NCI-H2196 (cell line): ENCODE results near the gene BCKDK.
"Not testable (repeated sequence)": the region's sequence is repeated elsewhere in the genome, so short reads cannot be mapped to it uniquely, and the experiment has no call there.

Source experiments
- DNase-seq: peaks from one replicate; lab custom pipeline; 2025; ENCODE audit not compliant: unreplicated experiment; lab: John Stamatoyannopoulos, UW

The BCKDK gene

DNA sequence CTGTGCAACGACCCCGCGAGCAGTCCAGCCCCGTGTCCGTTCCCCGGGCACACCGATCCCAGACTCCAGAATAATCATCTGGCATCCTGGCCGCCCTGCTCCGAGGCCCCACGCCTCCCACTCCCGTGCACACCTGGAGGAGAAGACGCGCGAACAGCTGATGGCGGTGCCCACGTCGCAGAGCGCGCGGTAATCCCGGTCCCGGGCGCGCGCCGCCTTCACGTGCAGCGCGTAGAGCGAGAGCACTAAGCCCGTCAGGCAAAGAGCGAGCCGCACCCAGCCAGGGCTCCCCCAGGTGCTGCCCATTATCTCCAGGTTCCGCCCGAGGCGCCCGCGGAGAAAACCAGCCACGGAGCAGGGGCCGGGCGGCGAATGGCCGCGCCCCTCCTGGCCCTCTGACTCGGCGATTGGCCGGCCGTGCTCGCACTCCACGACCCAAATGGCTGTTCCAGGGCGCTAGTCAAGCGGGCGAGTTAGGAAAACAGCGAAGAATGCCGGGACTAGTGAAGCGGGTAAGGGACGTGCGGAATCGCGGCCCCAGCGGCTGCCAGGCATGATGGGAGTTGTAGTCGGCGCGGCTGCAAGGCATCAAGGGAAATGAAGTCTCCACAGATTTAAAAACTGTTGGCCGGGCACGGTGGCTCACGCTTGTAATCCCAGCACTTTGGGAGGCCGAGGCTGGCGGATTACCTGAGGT, 13.6 kb upstream of the BCKDK start, which contains the start of gene VKORC1:
Gene VKORC1 (minus strand): TSS at position 374 of the 697 bp plus-strand sequence. CDS start 68 bp downstream, at position 306.
- DNase-seq, result peak; percentile 98

DNA sequence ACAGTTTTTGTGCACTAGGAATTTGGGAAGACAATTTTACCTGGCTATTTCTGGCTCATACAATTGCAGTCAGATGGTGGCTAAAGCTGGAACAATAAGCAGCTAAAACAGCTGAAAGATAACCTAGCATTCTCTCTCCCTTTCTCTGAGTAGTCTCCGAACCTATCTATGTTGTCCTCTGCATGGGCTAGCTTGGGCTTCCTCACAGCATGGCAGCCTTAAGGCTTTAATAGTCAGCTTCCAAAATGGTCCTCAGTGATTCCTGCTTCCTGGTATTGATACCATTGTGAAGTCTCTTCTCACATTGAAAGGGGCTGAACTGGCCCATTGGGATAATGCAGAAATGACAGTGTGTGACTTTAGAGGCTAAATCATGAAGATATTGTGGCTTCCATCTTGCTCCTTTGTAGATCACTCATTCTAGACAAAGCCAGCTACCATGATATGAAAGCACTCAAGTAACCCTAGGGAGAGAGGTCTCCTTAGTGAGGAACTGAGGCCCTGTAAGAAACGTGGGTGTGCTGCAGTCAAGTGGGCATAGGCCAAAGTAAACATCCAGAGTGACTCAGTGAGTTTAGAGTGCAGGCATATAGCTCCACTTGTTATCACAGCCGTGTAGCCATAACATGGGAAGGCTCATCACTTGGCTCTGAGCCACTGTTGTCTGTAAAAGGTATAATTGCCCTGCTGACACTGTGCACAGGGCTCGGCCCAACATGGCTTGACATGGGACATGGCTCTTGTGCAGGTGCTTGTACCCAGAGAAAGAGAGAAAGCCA, 8.1 kb upstream of the BCKDK start:
- DNase-seq, result no peak

DNA sequence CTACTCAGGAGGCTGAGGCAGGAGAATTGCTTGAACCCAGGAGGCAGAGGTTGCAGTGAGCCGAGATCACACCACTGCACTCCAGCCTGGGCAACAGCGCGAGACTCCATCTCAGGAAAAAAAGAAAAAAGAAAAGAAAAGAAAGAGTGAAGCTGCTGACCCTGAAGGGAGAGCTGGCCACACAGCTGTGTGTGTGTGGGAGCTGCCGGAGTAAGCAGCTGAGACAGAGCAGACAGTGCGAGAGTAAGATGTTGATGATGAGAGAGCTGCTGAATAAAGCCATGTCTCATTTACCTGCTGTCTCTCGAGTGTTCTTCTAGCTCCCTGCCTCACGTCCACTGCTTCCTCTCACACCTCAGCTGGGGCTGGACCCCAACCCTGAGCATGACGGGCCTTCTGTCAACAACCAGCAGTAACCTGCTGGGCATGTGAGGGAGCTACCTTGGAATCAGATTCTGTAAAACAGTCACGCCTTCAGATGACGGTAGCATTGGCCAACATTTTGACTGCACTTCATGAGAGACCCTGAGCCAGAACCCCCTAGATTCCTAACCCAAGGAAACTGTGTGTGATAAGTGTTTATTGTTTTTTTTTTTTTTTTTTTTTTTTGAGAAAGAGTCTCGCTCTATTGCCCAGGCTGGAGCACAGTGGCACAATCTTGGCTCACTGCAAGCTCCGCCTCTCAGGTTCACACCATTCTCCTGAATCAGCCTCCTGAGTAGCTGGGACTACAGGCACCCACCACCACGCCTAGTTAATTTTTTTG, 7.1 kb upstream of the BCKDK start:
- DNase-seq, result not testable (repeated sequence)

DNA sequence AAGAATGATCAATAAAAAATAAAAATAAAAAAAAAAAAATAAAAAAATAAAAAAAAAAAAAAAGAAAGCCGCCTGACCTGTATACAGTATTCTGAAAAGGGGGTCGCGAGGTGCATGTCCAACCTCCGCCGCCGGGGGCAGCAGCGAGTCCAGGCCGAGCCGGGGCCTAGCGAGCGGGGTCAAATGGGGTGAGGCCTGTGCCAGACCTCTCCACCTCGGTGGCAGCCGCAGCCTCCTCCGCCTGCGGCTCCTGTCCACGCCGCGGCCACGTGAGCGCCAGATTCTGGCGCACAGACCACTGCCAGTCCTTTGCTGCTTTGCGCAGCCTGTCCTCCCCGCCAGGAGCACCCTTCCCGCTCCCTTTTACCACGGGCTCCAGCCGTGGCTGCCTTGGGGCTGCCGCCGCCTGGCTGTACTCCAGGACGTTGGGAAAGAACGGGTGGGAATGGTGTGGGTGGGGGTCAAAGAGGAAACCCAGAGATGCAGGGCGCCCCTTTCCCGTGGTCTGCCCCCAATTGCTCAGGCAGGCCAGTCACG, 2.4 kb upstream of the BCKDK start:
- DNase-seq, result peak; percentile 79

DNA sequence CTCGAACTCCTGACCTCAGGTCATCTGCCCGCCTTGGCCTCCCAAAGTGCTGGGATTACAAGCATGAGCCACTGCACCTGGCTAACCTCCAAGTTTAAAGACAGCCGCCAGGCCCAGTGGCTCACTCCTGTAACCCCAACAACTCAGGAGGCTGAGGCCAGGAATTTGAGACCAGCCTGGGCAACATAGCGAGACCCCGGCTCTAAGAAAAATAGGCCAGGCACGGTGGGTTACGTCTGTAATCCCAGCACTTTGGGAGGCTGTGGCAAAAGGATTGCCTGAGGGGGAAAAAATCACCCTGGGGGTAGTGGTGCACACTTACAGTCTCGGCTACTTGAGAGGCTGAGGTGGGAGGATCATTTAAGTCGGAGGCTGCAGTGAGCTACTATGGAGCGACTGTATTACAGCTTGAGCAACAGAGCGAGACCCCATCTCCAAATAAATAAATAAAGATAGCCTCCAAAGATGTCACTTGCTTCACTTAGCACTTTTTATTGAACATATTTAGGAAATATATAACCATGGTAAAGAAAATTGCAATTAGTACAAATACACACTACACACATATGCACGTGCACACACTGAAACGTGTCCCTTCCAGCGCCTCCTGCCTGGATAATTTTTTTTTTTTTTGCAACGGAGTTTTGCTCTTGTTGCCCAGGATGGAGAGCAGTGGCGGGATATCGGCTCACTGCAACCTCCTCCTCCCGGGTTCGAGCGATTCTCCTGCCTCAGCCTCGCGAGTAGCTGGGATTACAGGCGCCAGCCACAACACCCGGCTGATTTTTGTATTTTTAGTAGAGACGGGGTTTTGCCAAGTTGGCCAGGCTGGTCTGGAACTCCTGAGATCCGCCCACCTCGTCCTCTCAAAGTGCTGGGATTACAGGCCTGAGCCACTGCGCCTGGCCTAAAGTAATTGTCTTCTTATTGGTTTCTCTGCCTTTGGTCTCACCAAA, 1.4 kb upstream of the BCKDK start:
- no peak for DNase-seq

DNA sequence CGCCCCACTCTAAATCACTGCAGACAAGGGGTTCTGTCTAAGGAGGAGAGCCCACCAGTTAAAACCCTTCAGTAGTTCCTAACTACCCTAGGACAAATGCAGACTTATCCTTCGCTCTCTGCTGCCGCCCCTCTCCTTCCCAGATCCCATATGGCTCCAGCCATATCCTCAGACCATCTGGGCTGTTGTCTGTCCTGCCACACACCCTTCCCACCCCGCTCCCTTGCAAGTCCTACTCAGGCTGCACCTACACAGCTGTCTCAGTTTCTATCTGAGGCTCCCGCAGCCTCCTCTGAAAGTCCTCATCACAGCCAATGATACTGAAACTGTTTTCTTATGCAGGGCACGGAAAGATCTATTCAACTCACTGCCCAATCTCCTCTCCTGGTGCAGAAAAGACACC, 720 bp upstream of the BCKDK start:
- DNase-seq, result no peak

DNA sequence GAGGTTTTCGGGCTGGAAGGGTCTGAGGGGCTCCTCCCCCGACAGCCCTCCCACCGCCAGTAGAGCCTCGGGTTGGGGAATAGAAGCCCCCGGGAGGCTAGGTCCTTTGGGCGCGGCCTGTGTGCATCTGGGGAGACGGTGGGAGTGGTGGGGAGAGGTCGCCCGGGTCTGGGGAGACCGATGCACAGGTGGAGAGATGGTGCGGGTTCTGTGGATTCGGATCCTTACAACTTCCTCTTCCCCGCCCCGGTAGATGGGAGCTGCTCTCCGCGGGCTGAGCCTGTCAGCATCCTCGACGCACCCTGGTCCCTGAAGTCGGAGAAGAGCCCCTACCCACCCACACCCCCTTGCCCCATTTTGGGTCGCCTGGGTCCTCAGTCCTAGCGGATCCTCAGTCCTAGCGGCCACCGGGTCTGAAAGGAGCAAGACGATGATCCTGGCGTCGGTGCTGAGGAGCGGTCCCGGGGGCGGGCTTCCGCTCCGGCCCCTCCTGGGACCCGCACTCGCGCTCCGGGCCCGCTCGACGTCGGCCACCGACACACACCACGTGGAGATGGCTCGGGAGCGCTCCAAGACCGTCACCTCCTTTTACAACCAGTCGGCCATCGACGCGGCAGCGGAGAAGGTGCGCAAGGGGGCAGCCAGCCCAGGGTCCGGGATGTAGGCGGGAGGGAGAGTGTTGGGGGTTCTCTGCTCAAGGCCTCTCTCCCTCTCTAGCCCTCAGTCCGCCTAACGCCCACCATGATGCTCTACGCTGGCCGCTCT, 790 bp downstream of the BCKDK start:
- DNase-seq, result no peak

DNA sequence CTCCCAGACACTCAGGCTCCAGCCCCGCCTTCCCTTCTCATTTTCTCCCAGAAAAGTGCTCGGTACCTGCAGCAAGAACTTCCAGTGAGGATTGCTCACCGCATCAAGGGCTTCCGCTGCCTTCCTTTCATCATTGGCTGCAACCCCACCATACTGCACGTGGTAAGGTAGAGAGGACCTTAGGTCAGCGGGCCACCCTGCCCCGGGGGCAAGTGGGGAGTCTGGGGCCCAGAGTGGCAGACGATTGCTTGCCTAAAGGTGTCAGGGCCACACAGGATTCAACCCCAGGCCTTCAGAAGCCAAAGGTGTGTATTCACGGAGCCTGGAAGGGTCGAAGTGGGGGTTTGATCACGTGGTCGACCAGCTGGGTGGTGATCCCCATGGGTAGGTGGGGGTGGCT, 1.4 kb downstream of the BCKDK start:
- no peak for DNase-seq

DNA sequence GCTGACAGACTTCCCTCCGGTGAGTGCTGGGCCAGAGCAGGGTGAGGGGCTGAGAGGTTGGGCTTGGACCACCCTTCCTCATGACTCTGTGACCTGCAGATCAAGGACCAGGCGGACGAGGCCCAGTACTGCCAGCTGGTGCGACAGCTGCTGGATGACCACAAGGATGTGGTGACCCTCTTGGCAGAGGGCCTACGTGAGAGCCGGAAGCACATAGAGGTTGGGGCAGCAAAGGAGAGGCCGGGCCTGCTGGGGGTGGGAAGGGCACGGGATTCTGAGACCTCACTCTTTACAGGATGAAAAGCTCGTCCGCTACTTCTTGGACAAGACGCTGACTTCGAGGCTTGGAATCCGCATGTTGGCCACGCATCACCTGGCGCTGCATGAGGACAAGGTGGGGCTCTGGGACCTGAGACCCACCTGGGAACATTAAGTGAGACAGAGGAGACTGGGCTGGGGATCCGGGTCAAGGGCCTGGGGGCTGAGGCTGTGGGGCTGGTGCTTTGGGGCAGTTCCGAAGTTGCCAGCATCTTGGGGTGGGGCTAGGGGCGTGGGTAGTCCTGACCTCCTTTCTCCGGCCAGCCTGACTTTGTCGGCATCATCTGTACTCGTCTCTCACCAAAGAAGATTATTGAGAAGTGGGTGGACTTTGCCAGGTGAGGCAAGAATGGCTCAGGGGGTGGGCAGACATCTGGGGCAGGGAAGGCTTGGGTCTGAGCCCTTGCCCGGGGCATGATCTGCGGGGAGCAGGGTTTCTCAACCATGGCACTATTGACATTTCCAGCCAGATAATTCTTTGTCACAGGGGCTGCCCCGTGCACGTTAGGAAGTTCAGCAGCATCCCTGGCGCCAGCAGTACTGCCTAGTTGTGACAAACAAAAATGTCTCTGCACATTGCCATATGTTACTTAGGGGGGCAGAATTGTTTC, 2.2 kb downstream of the BCKDK start:
- no peak for DNase-seq

DNA sequence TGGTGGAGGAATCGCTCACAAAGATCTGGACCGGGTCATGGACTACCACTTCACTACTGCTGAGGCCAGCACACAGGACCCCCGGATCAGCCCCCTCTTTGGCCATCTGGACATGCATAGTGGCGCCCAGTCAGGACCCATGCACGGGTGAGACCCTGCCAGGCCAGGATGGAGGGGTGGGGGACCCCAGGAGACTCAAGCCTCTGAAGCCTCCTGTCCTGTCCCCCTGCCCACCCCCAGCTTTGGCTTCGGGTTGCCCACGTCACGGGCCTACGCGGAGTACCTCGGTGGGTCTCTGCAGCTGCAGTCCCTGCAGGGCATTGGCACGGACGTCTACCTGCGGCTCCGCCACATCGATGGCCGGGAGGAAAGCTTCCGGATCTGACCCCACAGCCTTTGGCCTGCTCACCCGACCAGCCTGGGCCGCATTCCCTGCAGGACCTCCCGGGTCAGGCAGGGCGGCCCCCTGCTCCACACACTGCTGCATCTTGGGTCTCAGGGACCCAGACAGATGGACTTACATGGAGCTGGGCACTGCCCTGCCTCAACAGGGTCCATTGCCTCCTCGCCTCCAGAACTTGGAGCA, 3.8 kb downstream of the BCKDK start:
- no peak for DNase-seq

DNA sequence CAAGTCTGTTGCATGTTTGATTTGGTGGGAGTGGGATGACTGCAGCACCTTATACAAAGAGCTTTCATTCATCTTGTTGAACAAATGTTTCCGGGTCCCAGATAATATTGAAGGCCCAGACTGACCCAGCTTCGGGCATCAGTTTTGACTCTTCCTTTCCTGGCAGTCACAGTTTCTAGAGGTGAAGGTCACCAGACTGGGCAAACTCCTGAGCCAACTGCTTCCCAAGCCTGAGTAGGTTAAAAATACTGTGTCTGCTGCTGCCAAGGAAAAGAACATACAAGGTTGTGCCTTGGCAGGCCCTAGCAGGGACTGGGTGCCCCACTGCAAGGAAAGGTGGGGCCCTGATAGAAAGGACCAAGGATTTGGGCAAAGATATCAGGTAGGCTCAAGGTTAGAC, 4.5 kb downstream of the BCKDK start:
- no peak for DNase-seq

DNA sequence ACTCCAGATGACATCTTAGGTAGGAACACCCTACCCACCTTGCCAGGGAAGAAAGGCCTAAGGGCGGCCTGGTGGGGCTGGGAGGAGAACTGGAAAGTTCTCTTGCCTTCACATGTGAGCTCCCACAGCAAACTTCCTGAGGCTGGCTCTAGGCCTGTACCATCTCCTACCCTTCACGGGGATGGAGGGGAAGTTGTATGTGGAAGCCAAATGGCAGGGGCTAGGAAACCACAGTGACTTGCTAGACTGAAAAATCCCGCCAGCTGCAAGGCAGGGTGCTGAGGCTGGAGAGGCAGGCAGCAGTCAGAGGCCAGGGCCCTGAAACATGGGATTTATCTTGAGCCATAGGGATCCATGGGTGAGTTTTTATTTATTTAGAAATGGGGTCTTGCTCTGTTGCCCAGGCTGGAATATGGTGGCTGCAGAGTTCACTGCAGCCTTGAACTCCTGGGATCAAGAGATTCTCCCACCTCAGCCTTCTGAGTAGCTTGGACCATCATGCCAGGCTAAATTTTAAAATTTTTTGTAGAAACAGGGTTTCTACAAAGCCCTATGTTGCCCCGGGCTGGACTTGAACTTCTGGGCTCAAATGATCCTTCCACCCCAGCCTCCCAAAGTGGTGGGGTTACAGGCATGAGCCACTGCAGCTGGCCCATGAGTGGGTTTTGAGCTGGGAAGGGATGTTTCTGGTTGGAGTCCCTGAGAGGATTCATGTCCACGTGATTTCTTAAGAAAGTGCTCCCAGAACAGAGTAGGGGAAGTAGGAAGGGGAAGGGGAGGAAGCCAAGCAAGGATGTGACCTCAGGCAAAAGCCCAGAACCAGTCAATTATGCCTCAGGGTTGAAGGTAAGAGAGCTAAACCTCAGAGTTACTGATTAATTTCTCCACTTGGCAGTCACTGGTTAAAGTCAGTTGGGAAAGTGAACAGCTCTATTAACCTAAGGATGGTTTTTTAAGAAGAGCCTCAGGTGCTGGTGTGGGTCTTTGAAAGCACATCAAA, 5.2 kb downstream of the BCKDK start:
- no peak for DNase-seq

DNA sequence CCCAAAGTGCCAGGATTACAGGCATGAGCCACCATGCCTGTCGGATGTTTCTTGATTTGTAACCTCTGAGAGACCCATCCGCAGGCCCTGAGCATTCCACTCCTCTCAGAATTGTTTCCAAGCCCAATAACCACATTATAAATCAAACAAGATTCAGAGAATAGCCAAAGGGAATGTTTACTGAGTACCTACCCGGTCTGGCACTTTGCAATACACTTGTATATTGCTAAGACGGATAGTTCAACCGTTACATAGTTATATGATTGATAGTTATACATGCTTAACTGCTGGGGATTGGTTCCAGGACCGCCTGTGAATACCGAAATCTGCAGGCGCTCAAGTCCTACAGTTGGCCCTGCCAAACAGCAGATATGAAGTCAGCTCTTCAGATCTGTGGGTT, 6.3 kb downstream of the BCKDK start:
- DNase-seq, result no peak

DNA sequence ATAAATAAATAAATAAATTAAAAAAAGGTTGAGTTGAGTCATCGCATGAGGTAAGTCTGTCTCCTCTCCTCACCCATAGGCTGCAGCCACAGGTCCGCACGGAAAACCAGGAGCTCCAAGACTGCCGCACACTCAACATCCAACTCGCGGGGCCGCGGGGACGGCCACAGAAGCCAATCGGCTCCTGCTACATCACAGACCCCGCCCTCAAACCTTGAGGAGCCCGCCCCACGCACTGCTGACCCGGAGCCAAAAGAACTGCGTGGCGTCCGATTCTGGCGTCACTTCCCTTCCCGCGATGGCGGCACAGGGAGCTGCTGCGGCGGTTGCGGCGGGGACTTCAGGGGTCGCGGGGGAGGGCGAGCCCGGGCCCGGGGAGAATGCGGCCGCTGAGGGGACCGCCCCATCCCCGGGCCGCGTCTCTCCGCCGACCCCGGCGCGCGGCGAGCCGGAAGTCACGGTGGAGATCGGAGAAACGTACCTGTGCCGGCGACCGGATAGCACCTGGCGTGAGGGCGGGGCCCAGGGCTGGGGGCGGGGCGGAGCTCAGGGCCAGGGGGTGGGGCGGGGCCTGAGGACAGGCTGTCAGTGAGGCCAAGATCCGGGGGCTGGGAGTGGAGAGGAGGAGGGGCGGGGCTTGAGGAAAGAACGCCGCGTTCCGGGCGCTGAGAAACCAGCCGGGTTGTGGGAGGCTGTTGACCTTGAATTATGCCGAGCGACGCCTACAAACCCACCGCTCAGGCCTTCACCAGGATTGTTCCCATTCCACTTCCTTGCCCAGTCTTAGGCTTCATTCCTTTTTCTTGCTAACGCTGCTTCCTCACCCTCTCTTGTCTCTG, 9.4 kb downstream of the BCKDK start, which contains the start of gene KAT8:
Gene KAT8 (plus strand): TSS at position 281 of the 839 bp plus-strand sequence. CDS start 18 bp downstream, at position 299.
- peak; percentile 98 for DNase-seq

DNA sequence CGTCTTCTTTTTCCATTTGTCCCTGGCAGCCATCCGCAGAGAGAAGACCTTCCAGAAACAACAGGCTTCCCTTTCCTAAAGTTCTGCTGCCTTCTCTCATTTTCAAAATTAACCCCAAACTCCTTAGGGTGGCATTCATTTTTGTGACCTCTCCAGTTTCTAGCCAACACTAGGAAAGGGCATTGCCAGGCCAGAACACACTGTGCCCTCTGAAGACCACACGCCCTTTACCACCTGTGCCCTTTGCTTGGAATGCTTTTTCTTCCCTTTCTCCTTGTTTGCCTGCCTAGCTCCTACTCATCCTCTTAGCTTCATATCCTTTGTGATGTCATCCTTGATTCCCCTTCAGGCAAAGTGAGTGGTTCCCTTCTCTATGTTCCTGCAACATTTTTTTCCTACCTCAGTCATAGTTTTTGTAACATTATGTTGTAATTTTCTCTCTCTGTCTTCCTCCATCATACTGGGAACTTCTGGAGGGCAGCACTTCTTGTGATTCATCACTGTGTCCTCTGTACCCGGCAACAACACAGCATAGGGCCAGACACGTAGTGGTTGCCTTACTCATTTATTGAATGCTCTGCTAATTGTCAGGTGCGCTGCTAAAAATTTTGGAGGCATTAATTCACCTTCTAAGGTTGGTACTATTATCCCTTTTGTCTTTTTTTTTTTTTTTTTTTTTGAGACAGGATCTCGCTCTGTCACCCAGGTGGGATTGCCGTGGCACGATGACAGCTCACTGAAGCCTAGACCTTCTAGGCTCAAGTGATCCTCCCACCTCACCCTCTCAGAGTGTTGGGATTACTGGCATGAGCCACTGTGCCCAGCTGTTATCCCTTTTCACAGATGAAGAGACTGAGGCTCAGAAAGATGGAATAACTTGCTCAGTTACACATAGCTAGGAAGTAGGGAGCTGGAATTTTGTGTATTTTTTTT, 10.3 kb downstream of the BCKDK start:
- no peak for DNase-seq
